Measurements from ENCODE around the gene TMEM212. TPM values are rescaled to one million over a fixed set of nuclear protein-coding genes. Genes with fewer than 3 reads are reported as not detected.

Gene TMEM212
- total and polyA plus RNA-seq, 2 of the 13 experiments (the other 11 are each of a cell fraction or from before 2014, with no cell fraction given), result not detected

DNA sequence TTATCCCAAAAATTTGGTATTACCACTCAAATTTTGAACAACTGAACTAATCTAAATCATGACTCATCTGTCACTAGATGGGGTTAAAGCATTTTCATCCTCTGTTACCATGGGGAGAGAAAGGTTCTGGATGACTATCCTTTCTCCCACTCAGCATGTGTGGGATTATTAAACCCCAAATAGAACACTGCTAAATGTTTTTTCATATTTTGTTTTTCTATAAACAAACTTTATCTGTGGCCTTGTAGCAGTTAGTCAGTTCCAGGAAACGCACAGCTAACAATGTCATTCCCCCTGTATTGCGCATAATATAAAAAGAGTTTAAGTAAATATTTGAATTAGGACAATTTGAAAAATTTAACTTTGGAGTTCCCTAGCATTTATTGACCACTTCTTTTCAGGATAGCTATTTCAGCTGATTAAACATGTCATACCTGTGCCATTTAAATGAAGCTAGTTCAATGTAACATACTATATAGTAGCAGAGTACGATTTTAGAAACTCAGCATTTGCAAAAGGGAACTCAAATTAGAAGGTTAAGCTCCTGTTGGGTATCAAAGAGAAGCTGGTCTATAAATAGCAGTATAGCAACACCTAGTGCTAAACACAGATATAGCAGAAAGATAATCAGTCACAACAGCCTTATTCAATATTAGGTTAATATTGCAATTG lies 9.2 kb upstream of the TMEM212 start:
- H3K4me1 ChIP-seq (ENCODE audit: insufficient read depth, low read length), result peaks cover 83% of the 10 kb centered on the region
- peak overlapping the region; percentile 14; the same call in 1 of the 2 replicates for H3K4me2 ChIP-seq (ENCODE audit: low read depth, low read length)
- BruUV-seq (replicated peaks), result no TSS peak
- ATAC-seq (peak; percentile 10; the same call in 1 of the 3 replicates), DNase-seq (ENCODE audit: low spot score) (no peak), FAIRE-seq (no peak)
- H3K9me3 ChIP-seq (ENCODE audit: low read length), result no peaks in the 10 kb centered on the region
- H3K36me3 ChIP-seq (replicated peaks in 1 of 2; ENCODE audit: control insufficient read depth in 1 of 2, insufficient read depth in 2 of 2, low read length in 2 of 2), result no peaks in the 10 kb centered on the region
- H3K4me3 ChIP-seq (replicated peaks in 1 of 3; ENCODE audit: insufficient read depth in 1 of 3, low read depth in 2 of 3, low read length in 3 of 3), result no peak overlapping the region
- CTCF ChIA-PET (ENCODE audit: low intra/inter-chr PET ratio, low total read pairs), result no interaction called here
- POLR2A ChIA-PET, result interaction anchor here (0.9 to 1.5 kb wide), 4 partner anchors 9 to 50 kb away, joined by 3 to 6 read pairs (median 4); partner anchors contain the start of genes PLD1 and TMEM212
- in situ Hi-C loops (cut with HindIII; ENCODE audit: extremely low pct_ligation_motif_present, low pct_unique_long_range_greater_than_20kb), result no loop called here
- no peaks in the 10 kb centered on the region for H3K27me3 ChIP-seq (ENCODE audit: control insufficient read depth in 1 of 2, insufficient read depth in 2 of 2, low read length in 2 of 2)
- no peaks in the 10 kb centered on the region for H3K79me2 ChIP-seq (ENCODE audit: insufficient read depth, low read length)
- no peak overlapping the region for H3K9ac ChIP-seq (ENCODE audit: insufficient read depth, low read depth, low read length)
- H3K27ac ChIP-seq (ENCODE audit: extremely low read length, insufficient read depth, low read length), result peak overlapping the region; percentile 48
- intact Hi-C loops (cut with micrococcal nuclease; ENCODE audit: unreplicated experiment), result loop anchor here (1.0 to 10.0 kb wide), 4 partner anchors 62 to 649 kb away; no protein-coding TSS in a partner anchor
- H4K20me1 ChIP-seq (ENCODE audit: insufficient read depth, low read length), result no peaks in the 10 kb centered on the region
- H2AFZ ChIP-seq (ENCODE audit: low read length), result no peak overlapping the region
- WGBS (ENCODE audit: low lambda C conversion rate), result 53% methylated on average over 3 of the region's 3 CpGs
- no peak for TF ChIP-seq SOX6 (IDR thresholded peaks at IDR 0.05)
- TF ChIP-seq SOX6 (CRISPR knock-in tag; IDR thresholded peaks at IDR 0.05), result peak; percentile 19; the same call in 1 of the 2 replicates
- TF ChIP-seq GABPA (IDR thresholded peaks at IDR 0.05; ENCODE audit: low read depth, low read length), result no peak
- 0 out of 2 replicates have a peak, but pooled peaks have one; percentile 13 for TF ChIP-seq GABPA (CRISPR knock-in tag; IDR thresholded peaks at IDR 0.05; ENCODE audit: low read depth)
- peak; percentile 66 for TF ChIP-seq MED1 (CRISPR knock-in tag; IDR thresholded peaks at IDR 0.05)
- TF ChIP-seq, protein P1, sequence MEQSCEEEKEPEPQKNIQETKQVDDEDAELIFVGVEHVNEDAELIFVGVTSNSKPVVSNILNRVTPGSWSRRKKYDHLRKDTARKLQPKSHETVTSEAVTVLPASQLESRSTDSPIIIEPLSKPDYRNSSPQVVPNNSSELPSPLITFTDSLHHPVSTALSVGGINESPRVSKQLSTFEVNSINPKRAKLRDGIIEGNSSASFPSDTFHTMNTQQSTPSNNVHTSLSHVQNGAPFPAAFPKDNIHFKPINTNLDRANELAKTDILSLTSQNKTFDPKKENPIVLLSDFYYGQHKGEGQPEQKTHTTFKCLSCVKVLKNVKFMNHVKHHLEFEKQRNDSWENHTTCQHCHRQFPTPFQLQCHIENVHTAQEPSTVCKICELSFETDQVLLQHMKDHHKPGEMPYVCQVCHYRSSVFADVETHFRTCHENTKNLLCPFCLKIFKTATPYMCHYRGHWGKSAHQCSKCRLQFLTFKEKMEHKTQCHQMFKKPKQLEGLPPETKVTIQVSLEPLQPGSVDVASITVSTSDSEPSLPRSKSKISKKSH (CRISPR knock-in tag; IDR thresholded peaks at IDR 0.05; ENCODE audit: borderline replicate concordance), result no peak
- TF ChIP-seq KLF6 (CRISPR knock-in tag; IDR thresholded peaks at IDR 0.05), result 0 out of 2 replicates have a peak, but pooled peaks have one; percentile 31
- TF ChIP-seq TCF7 (IDR thresholded peaks at IDR 0.05; ENCODE audit: low read depth), result peak; percentile 16; the same call in 1 of the 2 replicates
- TF ChIP-seq ISL2 (CRISPR knock-in tag; IDR thresholded peaks at IDR 0.05), result peak; percentile 57; the same call in 1 of the 2 replicates
- TF ChIP-seq, protein P2, sequence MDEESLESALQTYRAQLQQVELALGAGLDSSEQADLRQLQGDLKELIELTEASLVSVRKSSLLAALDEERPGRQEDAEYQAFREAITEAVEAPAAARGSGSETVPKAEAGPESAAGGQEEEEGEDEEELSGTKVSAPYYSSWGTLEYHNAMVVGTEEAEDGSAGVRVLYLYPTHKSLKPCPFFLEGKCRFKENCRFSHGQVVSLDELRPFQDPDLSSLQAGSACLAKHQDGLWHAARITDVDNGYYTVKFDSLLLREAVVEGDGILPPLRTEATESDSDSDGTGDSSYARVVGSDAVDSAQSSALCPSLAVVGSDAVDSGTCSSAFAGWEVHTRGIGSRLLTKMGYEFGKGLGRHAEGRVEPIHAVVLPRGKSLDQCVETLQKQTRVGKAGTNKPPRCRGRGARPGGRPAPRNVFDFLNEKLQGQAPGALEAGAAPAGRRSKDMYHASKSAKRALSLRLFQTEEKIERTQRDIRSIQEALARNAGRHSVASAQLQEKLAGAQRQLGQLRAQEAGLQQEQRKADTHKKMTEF (CRISPR knock-in tag; IDR thresholded peaks at IDR 0.05), result peak; percentile 42; the same call in 1 of the 2 replicates
- TF ChIP-seq, protein P3, sequence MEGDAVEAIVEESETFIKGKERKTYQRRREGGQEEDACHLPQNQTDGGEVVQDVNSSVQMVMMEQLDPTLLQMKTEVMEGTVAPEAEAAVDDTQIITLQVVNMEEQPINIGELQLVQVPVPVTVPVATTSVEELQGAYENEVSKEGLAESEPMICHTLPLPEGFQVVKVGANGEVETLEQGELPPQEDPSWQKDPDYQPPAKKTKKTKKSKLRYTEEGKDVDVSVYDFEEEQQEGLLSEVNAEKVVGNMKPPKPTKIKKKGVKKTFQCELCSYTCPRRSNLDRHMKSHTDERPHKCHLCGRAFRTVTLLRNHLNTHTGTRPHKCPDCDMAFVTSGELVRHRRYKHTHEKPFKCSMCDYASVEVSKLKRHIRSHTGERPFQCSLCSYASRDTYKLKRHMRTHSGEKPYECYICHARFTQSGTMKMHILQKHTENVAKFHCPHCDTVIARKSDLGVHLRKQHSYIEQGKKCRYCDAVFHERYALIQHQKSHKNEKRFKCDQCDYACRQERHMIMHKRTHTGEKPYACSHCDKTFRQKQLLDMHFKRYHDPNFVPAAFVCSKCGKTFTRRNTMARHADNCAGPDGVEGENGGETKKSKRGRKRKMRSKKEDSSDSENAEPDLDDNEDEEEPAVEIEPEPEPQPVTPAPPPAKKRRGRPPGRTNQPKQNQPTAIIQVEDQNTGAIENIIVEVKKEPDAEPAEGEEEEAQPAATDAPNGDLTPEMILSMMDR (CRISPR knock-in tag; IDR thresholded peaks at IDR 0.05), result peak; percentile 56
- TF ChIP-seq RFX1 (IDR thresholded peaks at IDR 0.05), result no peak
- peak; percentile 63 for TF ChIP-seq STAG1 (CRISPR knock-in tag; IDR thresholded peaks at IDR 0.05)
- peak; percentile 43; the same call in 1 of the 2 replicates for TF ChIP-seq SMC3 (IDR thresholded peaks at IDR 0.05; ENCODE audit: low read length)
- peak in 1 of 2 experiments; percentile 65; a peak in 1 of 4 replicates for TF ChIP-seq EP300 (IDR thresholded peaks at IDR 0.05; ENCODE audit: low read depth in 2 of 2, low read length in 2 of 2)
- no peak for TF ChIP-seq EP300 (CRISPR knock-in tag; IDR thresholded peaks at IDR 0.05; ENCODE audit: borderline replicate concordance)
- TF ChIP-seq ELF3 (CRISPR knock-in tag; IDR thresholded peaks at IDR 0.05), result peak; percentile 15; the same call in 1 of the 2 replicates
- peak; percentile 81 for TF ChIP-seq NCOA2 (CRISPR knock-in tag; IDR thresholded peaks at IDR 0.05)
- TF ChIP-seq ATF1 (CRISPR knock-in tag; IDR thresholded peaks at IDR 0.05), result 0 out of 2 replicates have a peak, but pooled peaks have one; percentile 34
- TF ChIP-seq SSRP1 (CRISPR knock-in tag; IDR thresholded peaks at IDR 0.05), result 0 out of 2 replicates have a peak, but pooled peaks have one; percentile 33
- no peak for TF ChIP-seq ZNF780A (CRISPR knock-in tag; IDR thresholded peaks at IDR 0.05)
- TF ChIP-seq GATAD2A (CRISPR knock-in tag; IDR thresholded peaks at IDR 0.05), result peak; percentile 51
- TF ChIP-seq ZNF431 (CRISPR knock-in tag; IDR thresholded peaks at IDR 0.05; ENCODE audit: borderline replicate concordance, low read depth), result no peak

All from HepG2 (cell line).